ENCODE measurements around the gene PLPP4. TPM values are rescaled to one million over a fixed set of nuclear protein-coding genes. Genes with fewer than 3 reads are reported as not detected.

PLPP4 gene
- total RNA-seq, 1 donor from 2014 or later: not detected

DNA sequence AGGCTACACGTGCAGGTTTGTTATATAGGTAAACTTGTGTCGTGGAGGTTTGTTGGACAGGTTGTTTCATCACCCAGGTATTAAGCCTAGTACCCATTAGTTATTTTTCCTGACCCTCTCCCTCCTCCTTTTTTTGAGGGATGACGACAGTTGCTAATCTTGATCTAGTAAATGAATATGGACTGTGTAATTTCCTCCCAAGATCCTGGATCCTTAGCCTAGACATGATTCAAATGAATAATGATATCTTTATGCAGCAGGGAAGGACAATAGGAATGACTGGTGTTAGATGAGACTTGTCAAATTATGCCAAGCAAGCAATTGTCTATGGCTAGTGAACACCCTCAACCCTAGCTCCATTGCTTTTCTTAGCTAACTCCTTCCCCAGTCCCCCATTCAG, 156.2 kb downstream of the PLPP4 start:
- DNase-seq: no peak
- ATAC-seq: no peak
- Histone ChIP-seq H3K27me3 (ENCODE audit: low read depth) (no peaks in the 10 kb centered on the region), H3K27ac (no peak overlapping the region), H3K9me3 (no peaks in the 10 kb centered on the region), H3K4me1 (no peaks in the 10 kb centered on the region), H3K4me3 (no peak overlapping the region), H3K36me3 (no peaks in the 10 kb centered on the region)
- TF ChIP-seq, protein P1, sequence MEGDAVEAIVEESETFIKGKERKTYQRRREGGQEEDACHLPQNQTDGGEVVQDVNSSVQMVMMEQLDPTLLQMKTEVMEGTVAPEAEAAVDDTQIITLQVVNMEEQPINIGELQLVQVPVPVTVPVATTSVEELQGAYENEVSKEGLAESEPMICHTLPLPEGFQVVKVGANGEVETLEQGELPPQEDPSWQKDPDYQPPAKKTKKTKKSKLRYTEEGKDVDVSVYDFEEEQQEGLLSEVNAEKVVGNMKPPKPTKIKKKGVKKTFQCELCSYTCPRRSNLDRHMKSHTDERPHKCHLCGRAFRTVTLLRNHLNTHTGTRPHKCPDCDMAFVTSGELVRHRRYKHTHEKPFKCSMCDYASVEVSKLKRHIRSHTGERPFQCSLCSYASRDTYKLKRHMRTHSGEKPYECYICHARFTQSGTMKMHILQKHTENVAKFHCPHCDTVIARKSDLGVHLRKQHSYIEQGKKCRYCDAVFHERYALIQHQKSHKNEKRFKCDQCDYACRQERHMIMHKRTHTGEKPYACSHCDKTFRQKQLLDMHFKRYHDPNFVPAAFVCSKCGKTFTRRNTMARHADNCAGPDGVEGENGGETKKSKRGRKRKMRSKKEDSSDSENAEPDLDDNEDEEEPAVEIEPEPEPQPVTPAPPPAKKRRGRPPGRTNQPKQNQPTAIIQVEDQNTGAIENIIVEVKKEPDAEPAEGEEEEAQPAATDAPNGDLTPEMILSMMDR (IDR thresholded peaks at IDR 0.05): no peak
- intact Hi-C loops (cut with DNase I): no loop called here

GRCh38 chr10:120614680-120615079, 157.7 kb downstream of the PLPP4 start:
- Histone ChIP-seq H3K4me1 (no peaks in the 10 kb centered on the region), H3K4me3 (no peak overlapping the region), H3K9me3 (no peaks in the 10 kb centered on the region), H3K27ac (no peak overlapping the region), H3K36me3 (no peaks in the 10 kb centered on the region), H3K27me3 (ENCODE audit: low read depth) (no peaks in the 10 kb centered on the region)
- intact Hi-C loops (cut with DNase I): no loop called here
- DNase-seq (no peak), ATAC-seq (no peak)
- TF ChIP-seq, protein P1 (IDR thresholded peaks at IDR 0.05): no peak

GRCh38 chr10:120616311-120616911, 159.4 kb downstream of the PLPP4 start:
- Histone ChIP-seq H3K9me3 (no peaks in the 10 kb centered on the region), H3K4me1 (no peaks in the 10 kb centered on the region), H3K36me3 (no peaks in the 10 kb centered on the region), H3K27me3 (ENCODE audit: low read depth) (no peaks in the 10 kb centered on the region), H3K4me3 (no peak overlapping the region), H3K27ac (no peak overlapping the region)
- TF ChIP-seq, protein P1 (IDR thresholded peaks at IDR 0.05): no peak
- ATAC-seq (no peak), DNase-seq (no peak)
- intact Hi-C loops (cut with DNase I): no loop called here

GRCh38 chr10:120628197-120628596, 171.2 kb downstream of the PLPP4 start:
- H3K4me3 ChIP-seq: no peak overlapping the region
- no peak for DNase-seq
- H3K4me1 ChIP-seq: no peaks in the 10 kb centered on the region
- no peaks in the 10 kb centered on the region for H3K27me3 ChIP-seq (ENCODE audit: low read depth)
- no peaks in the 10 kb centered on the region for H3K9me3 ChIP-seq
- no peaks in the 10 kb centered on the region for H3K36me3 ChIP-seq
- intact Hi-C loops (cut with DNase I): no loop called here
- no peak overlapping the region for H3K27ac ChIP-seq
- TF ChIP-seq, protein P1 (IDR thresholded peaks at IDR 0.05): no peak
- ATAC-seq: no peak

- no peak for ATAC-seq
Observed at GRCh38 chr10:120630266-120630665, 173.2 kb downstream of the PLPP4 start.

More at GRCh38 chr10:120630266-120630665, 173.2 kb downstream of the PLPP4 start:
- Histone ChIP-seq H3K4me1 (no peaks in the 10 kb centered on the region), H3K4me3 (no peak overlapping the region), H3K27me3 (ENCODE audit: low read depth) (no peaks in the 10 kb centered on the region), H3K9me3 (no peaks in the 10 kb centered on the region), H3K36me3 (no peaks in the 10 kb centered on the region), H3K27ac (no peak overlapping the region)
- TF ChIP-seq, protein P1 (IDR thresholded peaks at IDR 0.05): no peak
- no peak for DNase-seq
- intact Hi-C loops (cut with DNase I): no loop called here
